HCT116 (cell line): ENCODE measurements around the gene GPA33. TPM values are rescaled to one million over a fixed set of nuclear protein-coding genes. Genes with fewer than 3 reads are reported as not detected.

Experiments
- ATAC-seq: fragments of 200-7000 bp; cut with Tn5 transposase; 2 replicates; pipeline ENCODE4 v1.9.1; 2020; ENCODE audit warnings: mild to moderate bottlenecking, moderate library complexity
- BruUV-seq: library from RNA; stranded (reverse); fragments of 400-500 nt; replicated peaks from 2 replicates; lab custom pipeline; 2021; lab: Mats Ljungman, UMichigan
- CTCF ChIA-PET: fragments of 300-600 bp; sonication (Branson Sonifier 250); formaldehyde crosslinking; loops from one replicate; lab custom pipeline; 2021; ENCODE audit warnings: antibody characterized with exemption; lab: Charles Lee
- POLR2A ChIA-PET: fragments of 300-600, 350-600 bp; sonication (Branson Sonifier 250); formaldehyde crosslinking; loops from one replicate; lab custom pipeline; 2021; ENCODE audit warnings: antibody characterized with exemption; lab: Charles Lee
- RAD21 ChIA-PET, 2 experiments: fragments of 300-600 bp; sonication (Branson Sonifier 250); formaldehyde crosslinking; loops; one replicate each; lab custom pipeline; 2023; ENCODE audit warnings: low total read pairs in 2 of 2; ENCODE audit not compliant: uncharacterized antibody in 2 of 2, unreplicated experiment in 2 of 2, low non-redundant PET in 1 of 2; lab: Charles Lee
- DNase-seq: peaks from one replicate; pipeline ENCODE4 v3.0.0-alpha.2; 2010; ENCODE audit warnings: low read depth, low spot score
- H2AFZ ChIP-seq: fragments of 200-600 bp; shearing (Covaris generic), sonication (generic); 2 replicates; pipeline ENCODE4 v1.6.1; 2017; ENCODE audit warnings: low read depth, mixed run types, mixed read lengths, antibody characterized with exemption, low read length; ENCODE audit not compliant: poor library complexity, severe bottlenecking
- H3K27ac ChIP-seq: 2 replicates; pipeline ENCODE4 v1.5.1; 2012; ENCODE audit warnings: low read depth, low read length
- H3K27me3 ChIP-seq: fragments of 200-600 bp; sonication (generic); 2 replicates; pipeline ENCODE4 v1.6.1; 2016; ENCODE audit warnings: mixed run types, low read length, mixed read lengths; ENCODE audit not compliant: insufficient read depth
- H3K36me3 ChIP-seq, 2 experiments: fragments of 200-500 bp in 1 of 2; fragments of 200-600 bp in 1 of 2; sonication (Bioruptor generic) in 1 of 2; sonication (generic) in 1 of 2; 2 replicates each; pipeline versions ENCODE4 v1.5.1 to v1.6.1; 2014 to 2016; ENCODE audit warnings: low read length in 2 of 2, inconsistent platforms in 1 of 2, mixed read lengths in 1 of 2, mixed run types in 1 of 2; ENCODE audit not compliant: insufficient read depth in 2 of 2, control insufficient read depth in 1 of 2
- H3K4me1 ChIP-seq, 2 experiments: fragments of 200-600 bp in 1 of 2; sonication (generic) in 1 of 2; 2 replicates each; pipeline versions ENCODE4 v1.5.1 to v1.6.1; 2012 to 2017; ENCODE audit warnings: low read length in 2 of 2, inconsistent platforms in 1 of 2, mild to moderate bottlenecking in 1 of 2, mixed read lengths in 1 of 2, mixed run types in 1 of 2, moderate library complexity in 1 of 2; ENCODE audit not compliant: insufficient read depth in 2 of 2, control insufficient read depth in 1 of 2
- H3K4me2 ChIP-seq: fragments of 200-600 bp; sonication (generic); 2 replicates; pipeline ENCODE4 v1.6.1; 2017; ENCODE audit warnings: mixed run types, low read length, mixed read lengths
- H3K4me3 ChIP-seq, 2 experiments: fragments of 200-600 bp in 1 of 2; sonication (generic) in 1 of 2; replicated peaks in 1 of 2; 2 replicates each; pipeline ENCODE4 v1.5.1; 2011 to 2016; ENCODE audit warnings: low read length in 2 of 2, control low read depth in 1 of 2, low read depth in 1 of 2, mild to moderate bottlenecking in 1 of 2, mixed read lengths in 1 of 2, mixed run types in 1 of 2
- H3K79me2 ChIP-seq: fragments of 200-600 bp; sonication (generic); 2 replicates; pipeline ENCODE4 v1.6.1; 2017; ENCODE audit warnings: mild to moderate bottlenecking, mixed run types, low read length, moderate library complexity, mixed read lengths; ENCODE audit not compliant: insufficient read depth
- H3K9ac ChIP-seq: fragments of 200-600 bp; sonication (generic); 2 replicates; pipeline ENCODE4 v1.6.1; 2016; ENCODE audit warnings: low read length, mixed read lengths
- H3K9me2 ChIP-seq: fragments of 200-600 bp; sonication (generic), shearing (Covaris generic); 2 replicates; pipeline ENCODE4 v1.6.1; 2017; ENCODE audit warnings: mixed run types, mild to moderate bottlenecking, moderate library complexity; ENCODE audit not compliant: insufficient read depth
- H3K9me3 ChIP-seq, 2 experiments: fragments of 200-500 bp in 1 of 2; fragments of 200-600 bp in 1 of 2; sonication (Bioruptor generic) in 1 of 2; sonication (generic) in 1 of 2; 2 replicates each; pipeline ENCODE4 v1.6.1; 2014 to 2017; ENCODE audit warnings: low read length in 2 of 2, mixed read lengths in 2 of 2, inconsistent platforms in 1 of 2, low read depth in 1 of 2, mild to moderate bottlenecking in 1 of 2, mixed run types in 1 of 2, moderate library complexity in 1 of 2; ENCODE audit not compliant: control insufficient read depth in 1 of 2, insufficient read depth in 1 of 2
- H4K20me1 ChIP-seq: fragments of 200-600 bp; sonication (generic), shearing (Covaris generic); 2 replicates; pipeline ENCODE4 v1.6.1; 2017; ENCODE audit warnings: mixed run types, mild to moderate bottlenecking, moderate library complexity; ENCODE audit not compliant: insufficient read depth
- CBX3 ChIP-seq: IDR thresholded peaks from 2 replicates; pipeline ENCODE4 v1.6.1; 2012; ENCODE audit warnings: low read depth
- CEBPB ChIP-seq: IDR thresholded peaks from 2 replicates; pipeline ENCODE4 v1.6.1; 2012; ENCODE audit warnings: low read depth
- CTCF ChIP-seq, 3 experiments: fragments of 200-600 bp in 1 of 3; sonication (generic) in 1 of 3; IDR thresholded peaks in 2 of 3; conservative IDR thresholded peaks in 1 of 3; 2 replicates each; pipeline ENCODE4 v1.5.1; 2012 to 2017; ENCODE audit warnings: low read depth in 2 of 3, low read length in 2 of 3, antibody characterized with exemption in 1 of 3, borderline replicate concordance in 1 of 3, control low read depth in 1 of 3, mild to moderate bottlenecking in 1 of 3, mixed read lengths in 1 of 3, mixed run types in 1 of 3, moderate library complexity in 1 of 3; ENCODE audit not compliant: insufficient read depth in 1 of 3
- EGR1 ChIP-seq: IDR thresholded peaks from 2 replicates; pipeline ENCODE4 v1.6.1; 2012; ENCODE audit warnings: low read depth
- ELF1 ChIP-seq: IDR thresholded peaks from 2 replicates; pipeline ENCODE4 v1.6.1; 2012; ENCODE audit warnings: low read depth, borderline replicate concordance
- EZH2phosphoT487 ChIP-seq: fragments of 200-600 bp; IDR thresholded peaks from 2 replicates; pipeline ENCODE4 v1.6.1; 2018; ENCODE audit warnings: antibody characterized with exemption, borderline replicate concordance
- FOSL1 ChIP-seq: IDR thresholded peaks from 2 replicates; pipeline ENCODE4 v1.6.1; 2012; ENCODE audit warnings: low read depth
- JUND ChIP-seq: IDR thresholded peaks from 2 replicates; pipeline ENCODE4 v1.6.1; 2012
- POLR2A ChIP-seq: IDR thresholded peaks from 2 replicates; pipeline ENCODE4 v1.7.0; 2011; ENCODE audit warnings: borderline replicate concordance; ENCODE audit not compliant: insufficient read depth, insufficient read length; ENCODE audit errors: extremely low read depth
- POLR2AphosphoS5 ChIP-seq: IDR thresholded peaks from 2 replicates; pipeline ENCODE4 v1.6.1; 2011; ENCODE audit warnings: mild to moderate bottlenecking, low read depth, low read length, moderate library complexity
- SIN3A ChIP-seq: IDR thresholded peaks from 2 replicates; pipeline ENCODE4 v1.6.1; 2012; ENCODE audit warnings: low read depth
- SRF ChIP-seq: IDR thresholded peaks from 2 replicates; pipeline ENCODE4 v1.6.1; 2012; ENCODE audit warnings: low read depth
- YY1 ChIP-seq: IDR thresholded peaks from 2 replicates; pipeline ENCODE4 v1.6.1; 2011; ENCODE audit warnings: low read length, low read depth, moderate library complexity, mild to moderate bottlenecking; ENCODE audit not compliant: insufficient replicate concordance; ENCODE audit errors: extremely low read depth
- ZFX ChIP-seq: fragments of 450-650 bp; IDR thresholded peaks from 2 replicates; pipeline ENCODE4 v1.6.1; 2017
- intact Hi-C: fragments of 100-400 bp; cut with micrococcal nuclease; formaldehyde crosslinking; loops from 2 replicates; pipeline ENCODE4 v1.10.0; 2022
- total RNA-seq: library from RNA; stranded (reverse); gene quantifications from one replicate; pipeline ENCODE4 v1.2.1, GENCODE V29; 2021; ENCODE audit not compliant: unreplicated experiment
- TF ChIP-seq, protein P1 (sequence below): IDR thresholded peaks from 2 replicates; pipeline ENCODE4 v1.6.1; 2012; ENCODE audit warnings: low read depth

The GPA33 gene
- total RNA-seq, 1 experiment from 2014 or later = 0.22 TPM

DNA sequence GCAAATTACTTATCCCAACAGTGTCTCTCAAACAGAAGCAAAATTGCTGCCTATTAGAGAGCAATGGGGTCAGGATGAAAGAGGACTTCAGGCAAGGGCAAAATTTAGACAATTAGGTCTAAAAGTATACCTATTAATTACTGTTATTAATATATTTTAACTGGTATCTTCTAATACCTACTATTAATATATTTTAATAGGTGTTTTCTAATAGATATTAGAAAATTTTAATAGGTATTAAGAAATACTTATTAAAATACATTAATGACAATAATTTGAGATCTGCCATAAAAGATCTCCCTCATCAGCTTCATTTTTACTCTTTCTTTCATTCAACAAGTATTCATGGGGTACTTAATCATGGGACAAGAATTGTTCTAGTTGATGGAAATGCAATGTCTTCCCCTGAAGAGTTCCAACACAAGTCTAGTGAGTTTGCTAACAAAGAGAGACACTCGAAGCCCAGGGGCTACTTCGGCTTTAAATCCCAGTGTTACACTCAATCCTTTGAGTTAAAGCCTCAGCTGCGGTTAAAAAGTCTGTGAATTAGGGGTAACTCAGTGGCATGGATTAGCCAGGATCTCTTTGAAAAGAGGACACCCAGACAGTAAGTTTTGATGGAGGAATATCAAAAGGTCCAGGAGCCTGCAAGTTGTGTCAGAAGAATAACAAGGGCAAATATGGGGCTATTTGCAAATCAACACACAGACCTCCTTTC is 47.8 kb upstream of the GPA33 start (continued):
- TF ChIP-seq YY1 (no peak), POLR2A (no peak), CEBPB (no peak), EGR1 (no peak), SIN3A (no peak)

DNA sequence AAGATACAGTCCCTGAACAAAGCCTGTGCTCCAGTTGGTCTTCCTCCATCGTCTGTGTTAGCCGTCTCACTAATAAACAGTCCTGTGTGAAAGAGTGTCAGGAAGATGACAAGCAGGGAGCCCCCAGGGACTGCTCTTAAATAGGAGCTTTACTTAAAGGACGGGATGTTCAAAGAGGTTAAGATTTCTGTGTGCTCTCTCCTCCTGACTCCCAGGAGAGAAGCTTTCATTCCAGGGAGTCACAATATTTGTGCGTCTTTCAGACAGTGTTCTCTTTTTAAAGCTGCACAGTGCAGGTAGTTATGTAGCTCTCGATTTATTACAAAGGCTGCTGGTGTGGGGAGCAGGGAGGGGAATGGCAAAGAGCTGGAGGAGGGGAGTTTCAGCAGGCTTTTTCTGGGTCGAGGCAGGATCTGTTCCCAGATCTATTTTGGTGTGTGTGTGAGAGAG is 47.2 kb upstream of the GPA33 start:
- Histone ChIP-seq H3K9me2 (no peaks in the 10 kb centered on the region), H3K9me3 (no peaks in the 10 kb centered on the region), H3K4me2 (no peak overlapping the region), H3K79me2 (no peaks in the 10 kb centered on the region), H3K36me3 (no peaks in the 10 kb centered on the region), H3K27me3 (no peaks in the 10 kb centered on the region), H3K27ac (no peak overlapping the region), H4K20me1 (no peaks in the 10 kb centered on the region)
- POLR2A ChIA-PET = no interaction called here
- CTCF ChIA-PET = no interaction called here
- BruUV-seq = no TSS peak
- RAD21 ChIA-PET = no interaction called here
- no peak for DNase-seq
- intact Hi-C loops = no loop called here
- TF ChIP-seq CEBPB (no peak), EGR1 (no peak), SRF (no peak), JUND (no peak), ELF1 (no peak)
- TF ChIP-seq, all 23 proteins: peak for 0
- Histone ChIP-seq H3K4me1 (peaks cover 0 to 7% of the 10 kb centered on the region in 2 experiments; a peak in 1 of 4 replicates), H3K9ac (no peak overlapping the region), H2AFZ (no peak overlapping the region), H3K4me3 (no peak overlapping the region)
- ATAC-seq = no peak

GRCh38 chr1:167136806-167137205 is 46.6 kb upstream of the GPA33 start:
- H3K4me3 ChIP-seq = no peak overlapping the region
- H3K36me3 ChIP-seq = no peaks in the 10 kb centered on the region
- no peak overlapping the region for H2AFZ ChIP-seq
- intact Hi-C loops = no loop called here
- no peaks in the 10 kb centered on the region for H3K79me2 ChIP-seq
- no peaks in the 10 kb centered on the region for H4K20me1 ChIP-seq
- ATAC-seq (no peak), DNase-seq (no peak)
- CTCF ChIA-PET = no interaction called here
- POLR2A ChIA-PET = no interaction called here
- no peaks in the 10 kb centered on the region for H3K9me3 ChIP-seq
- no peaks in the 10 kb centered on the region for H3K9me2 ChIP-seq
- no TSS peak for BruUV-seq
- no peaks in the 10 kb centered on the region for H3K27me3 ChIP-seq
- H3K4me1 ChIP-seq = peaks cover 0 to 7% of the 10 kb centered on the region in 2 experiments; a peak in 1 of 4 replicates
- RAD21 ChIA-PET = no interaction called here
- H3K27ac ChIP-seq = no peak overlapping the region
- no peak overlapping the region for H3K4me2 ChIP-seq
- H3K9ac ChIP-seq = no peak overlapping the region
- TF ChIP-seq POLR2AphosphoS5 = no peak
- TF ChIP-seq EZH2phosphoT487 = no peak
- no peak for TF ChIP-seq CTCF (IDR thresholded peaks at IDR 0.05 in 2 of 3, conservative IDR thresholded peaks at IDR 0.05 in 1 of 3; ENCODE audit: borderline replicate concordance in 1 of 3, insufficient read depth in 1 of 3, low read depth in 2 of 3, low read length in 2 of 3)
- no peak for TF ChIP-seq ZFX
- TF ChIP-seq, protein P1, sequence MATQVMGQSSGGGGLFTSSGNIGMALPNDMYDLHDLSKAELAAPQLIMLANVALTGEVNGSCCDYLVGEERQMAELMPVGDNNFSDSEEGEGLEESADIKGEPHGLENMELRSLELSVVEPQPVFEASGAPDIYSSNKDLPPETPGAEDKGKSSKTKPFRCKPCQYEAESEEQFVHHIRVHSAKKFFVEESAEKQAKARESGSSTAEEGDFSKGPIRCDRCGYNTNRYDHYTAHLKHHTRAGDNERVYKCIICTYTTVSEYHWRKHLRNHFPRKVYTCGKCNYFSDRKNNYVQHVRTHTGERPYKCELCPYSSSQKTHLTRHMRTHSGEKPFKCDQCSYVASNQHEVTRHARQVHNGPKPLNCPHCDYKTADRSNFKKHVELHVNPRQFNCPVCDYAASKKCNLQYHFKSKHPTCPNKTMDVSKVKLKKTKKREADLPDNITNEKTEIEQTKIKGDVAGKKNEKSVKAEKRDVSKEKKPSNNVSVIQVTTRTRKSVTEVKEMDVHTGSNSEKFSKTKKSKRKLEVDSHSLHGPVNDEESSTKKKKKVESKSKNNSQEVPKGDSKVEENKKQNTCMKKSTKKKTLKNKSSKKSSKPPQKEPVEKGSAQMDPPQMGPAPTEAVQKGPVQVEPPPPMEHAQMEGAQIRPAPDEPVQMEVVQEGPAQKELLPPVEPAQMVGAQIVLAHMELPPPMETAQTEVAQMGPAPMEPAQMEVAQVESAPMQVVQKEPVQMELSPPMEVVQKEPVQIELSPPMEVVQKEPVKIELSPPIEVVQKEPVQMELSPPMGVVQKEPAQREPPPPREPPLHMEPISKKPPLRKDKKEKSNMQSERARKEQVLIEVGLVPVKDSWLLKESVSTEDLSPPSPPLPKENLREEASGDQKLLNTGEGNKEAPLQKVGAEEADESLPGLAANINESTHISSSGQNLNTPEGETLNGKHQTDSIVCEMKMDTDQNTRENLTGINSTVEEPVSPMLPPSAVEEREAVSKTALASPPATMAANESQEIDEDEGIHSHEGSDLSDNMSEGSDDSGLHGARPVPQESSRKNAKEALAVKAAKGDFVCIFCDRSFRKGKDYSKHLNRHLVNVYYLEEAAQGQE = no peak
- TF ChIP-seq CBX3 = no peak
- no peak for TF ChIP-seq EGR1
- TF ChIP-seq FOSL1 = no peak
